ENCODE measurements around the gene PPM1G.
A peak's percentile ranks its signal among the peaks of the same experiment; 100 is the strongest.

PPM1G gene

DNA sequence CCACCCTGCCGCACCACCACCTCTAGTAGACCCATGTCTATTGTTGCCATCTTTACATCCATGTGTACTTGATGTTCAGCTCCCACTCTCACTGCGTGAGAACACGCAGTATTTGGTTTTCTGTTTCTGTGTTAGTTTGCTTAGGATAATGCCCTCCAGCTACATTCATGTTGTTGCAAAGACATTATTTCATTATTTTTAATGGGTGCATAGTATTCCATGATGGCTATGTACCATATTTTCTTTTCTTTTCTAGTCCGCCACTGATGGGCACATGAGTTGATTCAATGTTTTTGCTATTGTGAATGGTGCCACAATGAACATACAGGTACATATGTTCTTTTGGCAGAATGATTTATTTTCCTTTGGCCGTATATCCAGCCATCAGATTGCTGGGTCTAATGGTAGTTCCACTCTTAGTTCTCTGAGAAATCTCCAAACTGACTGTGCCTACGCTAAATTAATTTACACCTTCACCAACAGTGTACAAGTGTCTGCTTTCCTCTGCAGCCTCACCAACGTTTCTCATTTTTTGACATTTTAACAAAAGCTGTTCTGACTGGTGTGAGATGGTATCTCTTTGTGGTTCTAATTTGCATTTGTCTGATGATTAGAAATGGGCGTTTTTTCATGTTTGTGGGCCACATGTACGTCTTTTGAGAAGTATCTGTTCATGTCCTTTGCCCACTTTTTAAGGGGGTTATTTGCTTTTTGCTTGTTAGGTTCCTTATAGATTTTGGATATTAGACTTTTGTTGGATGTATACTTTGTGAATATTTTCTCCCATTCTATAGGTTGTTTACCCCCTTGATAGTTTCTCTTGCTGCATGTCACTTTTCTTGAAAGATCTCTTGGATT is 18.3 kb downstream of the PPM1G start:
- TF ChIP-seq, protein P1, sequence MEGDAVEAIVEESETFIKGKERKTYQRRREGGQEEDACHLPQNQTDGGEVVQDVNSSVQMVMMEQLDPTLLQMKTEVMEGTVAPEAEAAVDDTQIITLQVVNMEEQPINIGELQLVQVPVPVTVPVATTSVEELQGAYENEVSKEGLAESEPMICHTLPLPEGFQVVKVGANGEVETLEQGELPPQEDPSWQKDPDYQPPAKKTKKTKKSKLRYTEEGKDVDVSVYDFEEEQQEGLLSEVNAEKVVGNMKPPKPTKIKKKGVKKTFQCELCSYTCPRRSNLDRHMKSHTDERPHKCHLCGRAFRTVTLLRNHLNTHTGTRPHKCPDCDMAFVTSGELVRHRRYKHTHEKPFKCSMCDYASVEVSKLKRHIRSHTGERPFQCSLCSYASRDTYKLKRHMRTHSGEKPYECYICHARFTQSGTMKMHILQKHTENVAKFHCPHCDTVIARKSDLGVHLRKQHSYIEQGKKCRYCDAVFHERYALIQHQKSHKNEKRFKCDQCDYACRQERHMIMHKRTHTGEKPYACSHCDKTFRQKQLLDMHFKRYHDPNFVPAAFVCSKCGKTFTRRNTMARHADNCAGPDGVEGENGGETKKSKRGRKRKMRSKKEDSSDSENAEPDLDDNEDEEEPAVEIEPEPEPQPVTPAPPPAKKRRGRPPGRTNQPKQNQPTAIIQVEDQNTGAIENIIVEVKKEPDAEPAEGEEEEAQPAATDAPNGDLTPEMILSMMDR (conservative IDR thresholded peaks at IDR 0.05; ENCODE audit: low read depth, low read length), result no peak
- H3K4me3 ChIP-seq (ENCODE audit: low read length), result no peak overlapping the region
- DNase-seq (ENCODE audit: low read depth), result no peak

GRCh38 chr2:27381577-27382181 is 27.7 kb downstream of the PPM1G start:
- DNase-seq (ENCODE audit: low read depth), result no peak
- no peak overlapping the region for H3K4me3 ChIP-seq (ENCODE audit: low read length)
- TF ChIP-seq, protein P1 (conservative IDR thresholded peaks at IDR 0.05; ENCODE audit: low read depth, low read length), result no peak

DNA sequence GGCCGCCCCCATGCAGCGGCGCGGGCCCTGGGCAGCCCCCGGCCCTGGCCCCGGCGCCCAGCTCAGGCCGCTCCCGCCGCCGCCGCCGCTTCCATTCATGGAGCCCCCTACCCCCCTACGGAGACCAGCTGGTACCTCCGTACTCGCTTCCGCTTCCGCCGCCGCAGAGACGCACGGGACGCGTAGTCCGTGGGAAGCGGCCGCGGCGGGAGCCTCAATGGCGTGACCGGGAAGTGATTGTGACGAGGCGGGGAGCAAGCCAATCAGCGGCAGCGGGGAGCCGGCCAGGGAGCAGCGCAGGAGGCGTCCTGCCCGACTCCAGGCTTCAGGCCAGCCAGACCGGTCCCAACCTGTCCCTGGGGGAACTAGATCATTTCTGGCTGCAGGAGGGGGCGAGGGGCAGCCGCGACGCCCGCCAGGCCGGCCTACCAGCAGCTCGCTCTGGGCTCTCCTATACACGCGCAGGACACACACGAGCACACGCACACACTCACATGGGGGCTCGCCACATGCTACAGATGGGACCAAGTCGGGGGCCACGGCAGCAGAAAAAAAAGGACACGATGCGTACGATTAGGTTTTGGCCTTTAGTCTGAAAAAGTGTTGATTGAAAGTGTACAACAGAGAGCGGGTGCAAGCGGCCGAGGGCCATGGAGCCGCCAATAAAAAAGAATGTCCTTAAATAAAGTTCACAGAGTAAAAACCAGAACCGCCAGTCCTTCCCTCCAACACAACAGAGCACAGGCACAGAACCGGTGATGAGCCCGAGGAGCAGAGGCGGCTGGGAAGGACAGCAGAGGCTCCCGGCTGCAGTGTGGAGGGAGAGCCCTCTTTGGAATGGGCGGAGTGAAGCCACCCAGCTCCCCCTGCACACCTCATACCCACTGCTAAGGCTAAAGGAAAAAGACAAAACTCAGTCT is 28.5 kb downstream of the PPM1G start, which contains the start of gene ZNF513:
TSS of gene ZNF513 (minus strand) at position 109 of the 920 bp plus-strand sequence. CDS start 208 bp downstream, outside the sequence.
- H3K4me3 ChIP-seq (ENCODE audit: low read length), result peak within 1 kb of the TSS; percentile 82
- peak; percentile 77 for DNase-seq (ENCODE audit: low read depth)
- TF ChIP-seq, protein P1 (conservative IDR thresholded peaks at IDR 0.05; ENCODE audit: low read depth, low read length), result no peak

GRCh38 chr2:27379836-27380625 is 29.4 kb downstream of the PPM1G start:
- no peak for DNase-seq (ENCODE audit: low read depth)
- TF ChIP-seq, protein P1 (conservative IDR thresholded peaks at IDR 0.05; ENCODE audit: low read depth, low read length), result no peak
- peak overlapping the region; percentile 82 for H3K4me3 ChIP-seq (ENCODE audit: low read length)

DNA sequence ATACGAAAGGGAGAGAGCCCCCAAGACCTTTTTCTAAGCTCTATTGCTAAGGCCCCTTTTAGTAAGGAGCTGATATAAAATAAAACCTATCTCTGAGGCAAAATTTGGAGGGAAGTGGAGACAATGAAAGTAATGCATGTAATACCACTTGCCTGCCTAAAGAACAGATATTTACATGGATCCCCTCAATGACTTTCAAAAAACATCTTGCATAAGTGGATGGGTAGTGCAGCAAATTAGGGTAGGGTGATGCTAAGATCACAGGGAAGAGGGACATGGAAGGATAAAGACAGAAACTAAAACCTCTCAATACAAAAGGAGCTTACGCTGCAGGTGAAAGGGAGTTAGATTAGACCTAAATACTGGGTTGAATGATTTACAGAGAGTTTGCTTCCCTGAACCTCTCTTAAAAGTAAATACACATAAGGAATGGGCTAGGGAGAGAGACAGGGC is 30.0 kb downstream of the PPM1G start:
- peak overlapping the region; percentile 82 for H3K4me3 ChIP-seq (ENCODE audit: low read length)
- DNase-seq (ENCODE audit: low read depth), result no peak
- TF ChIP-seq, protein P1 (conservative IDR thresholded peaks at IDR 0.05; ENCODE audit: low read depth, low read length), result no peak

- DNase-seq (ENCODE audit: low read depth), result no peak
- H3K4me3 ChIP-seq (ENCODE audit: low read length), result peak overlapping the region; percentile 82
- TF ChIP-seq, protein P1 (conservative IDR thresholded peaks at IDR 0.05; ENCODE audit: low read depth, low read length), result no peak
These were observed 30.5 kb downstream of the PPM1G start for GRCh38 chr2:27378809-27379290.

All from retinal pigment epithelial cell (primary cell).